PFSK-1 (cell line): ENCODE results near the gene RTN4RL2.

ENCODE experiments used
- POLR2AphosphoS5 ChIP-seq: IDR thresholded peaks from 2 replicates; pipeline ENCODE4 v1.6.1; 2012; ENCODE audit warnings: low read depth, mild to moderate bottlenecking, control low read depth, low read length, moderate library complexity
- REST ChIP-seq, 2 experiments: IDR thresholded peaks; 2 replicates each; pipeline versions ENCODE4 v1.6.1 to v1.8.0; 2011 to 2012; ENCODE audit warnings: low read depth in 2 of 2, low read length in 2 of 2, control low read depth in 1 of 2, inconsistent platforms in 1 of 2, mild to moderate bottlenecking in 1 of 2, moderate library complexity in 1 of 2; ENCODE audit not compliant: insufficient read depth in 1 of 2
- SIN3A ChIP-seq: IDR thresholded peaks from 2 replicates; pipeline ENCODE4 v1.6.1; 2012; ENCODE audit warnings: mild to moderate bottlenecking, low read length, moderate library complexity, borderline replicate concordance; ENCODE audit not compliant: insufficient read depth
- TAF1 ChIP-seq: IDR thresholded peaks from 2 replicates; pipeline ENCODE4 v1.6.1; 2012; ENCODE audit warnings: low read length, control low read depth, borderline replicate concordance; ENCODE audit not compliant: insufficient read depth

- no peak for TF ChIP-seq POLR2AphosphoS5
- TF ChIP-seq SIN3A, result no peak
- no peak for TF ChIP-seq TAF1
- TF ChIP-seq REST (IDR thresholded peaks at IDR 0.05; ENCODE audit: insufficient read depth in 1 of 2, low read depth in 2 of 2, low read length in 2 of 2), result no peak
Observed at GRCh38 chr11:57483562-57483918, 23.2 kb downstream of the RTN4RL2 start.
